Activated CD8-positive, alpha-beta memory T cell treated with anti-CD3 and anti-CD28 coated beads for 4 hours (primary cell): ENCODE measurements around the gene ABCA13.

ENCODE experiments used
- DNase-seq, 2 donors: peaks; one replicate each; pipeline ENCODE4 v3.0.0-alpha.2; 2020; ENCODE audit warnings: low read depth in 2 of 2

ABCA13 gene

GRCh38 chr7:48515171-48515570, 343.9 kb downstream of the ABCA13 start:
- no peak for DNase-seq

- DNase-seq = no peak
Measured at GRCh38 chr7:48518092-48518491, 346.8 kb downstream of the ABCA13 start.

GRCh38 chr7:48522692-48523091, 351.4 kb downstream of the ABCA13 start:
- no peak for DNase-seq

GRCh38 chr7:48525736-48526732, 354.8 kb downstream of the ABCA13 start:
- no peak for DNase-seq

GRCh38 chr7:48528646-48529045, 357.4 kb downstream of the ABCA13 start:
- DNase-seq = no peak

- no peak for DNase-seq
Measured at GRCh38 chr7:48537561-48537960, 366.3 kb downstream of the ABCA13 start.

- no peak for DNase-seq
Measured at GRCh38 chr7:48540746-48541145, 369.5 kb downstream of the ABCA13 start.

- DNase-seq = no peak
Measured at GRCh38 chr7:48548667-48549066, 377.4 kb downstream of the ABCA13 start.

- DNase-seq = no peak
Measured at GRCh38 chr7:48551652-48552051, 380.4 kb downstream of the ABCA13 start.

GRCh38 chr7:48563334-48563733, 392.1 kb downstream of the ABCA13 start:
- DNase-seq = no peak

- DNase-seq = no peak
Measured at GRCh38 chr7:48575516-48575915, 404.3 kb downstream of the ABCA13 start.

GRCh38 chr7:48587475-48587874, 416.2 kb downstream of the ABCA13 start:
- DNase-seq = no peak

- no peak for DNase-seq
Measured at GRCh38 chr7:48594349-48594748, 423.1 kb downstream of the ABCA13 start.

- no peak for DNase-seq
Measured at GRCh38 chr7:48595756-48596155, 424.5 kb downstream of the ABCA13 start.

GRCh38 chr7:48610705-48611104, 439.4 kb downstream of the ABCA13 start:
- DNase-seq = no peak

GRCh38 chr7:48611993-48612392, 440.7 kb downstream of the ABCA13 start:
- no peak for DNase-seq

- no peak for DNase-seq
Measured at GRCh38 chr7:48617508-48617907, 446.2 kb downstream of the ABCA13 start.

- no peak for DNase-seq
Measured at GRCh38 chr7:48617993-48618392, 446.7 kb downstream of the ABCA13 start.

- DNase-seq = no peak
Measured at GRCh38 chr7:48621076-48621475, 449.8 kb downstream of the ABCA13 start.

GRCh38 chr7:48627164-48627563, 455.9 kb downstream of the ABCA13 start:
- DNase-seq = no peak

- DNase-seq = no peak
Measured at GRCh38 chr7:48628793-48629349, 457.6 kb downstream of the ABCA13 start.

- no peak for DNase-seq
Measured at GRCh38 chr7:48634116-48634632, 462.9 kb downstream of the ABCA13 start.

GRCh38 chr7:48635796-48636195, 464.5 kb downstream of the ABCA13 start:
- DNase-seq = no peak
